Globus pallidus (tissue), 1 donor: ENCODE results near the gene COL1A2.

Experiments used
- DNase-seq: peaks from one replicate; pipeline ENCODE4 v3.0.0-alpha.2; 2015; ENCODE audit warnings: low spot score

Gene COL1A2

DNA sequence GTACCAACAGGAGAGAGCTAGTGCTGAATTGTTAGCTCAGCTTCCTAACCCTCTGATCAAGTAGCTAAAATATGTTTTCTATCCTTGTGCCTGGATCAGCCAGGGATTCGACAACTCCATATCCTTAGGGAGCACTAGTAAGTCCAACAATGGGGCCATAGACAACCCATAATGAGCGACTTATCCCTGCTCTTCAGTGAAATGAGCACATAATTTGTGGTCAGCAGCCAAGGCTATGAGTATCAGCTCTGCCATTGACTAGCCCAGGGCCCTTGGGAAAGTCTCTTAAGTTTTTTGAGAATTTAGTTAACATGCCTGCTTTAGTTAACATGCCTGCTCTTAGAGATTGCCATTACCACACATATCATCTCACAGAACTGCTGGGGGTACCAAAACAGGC is 39.3 kb downstream of the COL1A2 start:
- no peak for DNase-seq

DNA sequence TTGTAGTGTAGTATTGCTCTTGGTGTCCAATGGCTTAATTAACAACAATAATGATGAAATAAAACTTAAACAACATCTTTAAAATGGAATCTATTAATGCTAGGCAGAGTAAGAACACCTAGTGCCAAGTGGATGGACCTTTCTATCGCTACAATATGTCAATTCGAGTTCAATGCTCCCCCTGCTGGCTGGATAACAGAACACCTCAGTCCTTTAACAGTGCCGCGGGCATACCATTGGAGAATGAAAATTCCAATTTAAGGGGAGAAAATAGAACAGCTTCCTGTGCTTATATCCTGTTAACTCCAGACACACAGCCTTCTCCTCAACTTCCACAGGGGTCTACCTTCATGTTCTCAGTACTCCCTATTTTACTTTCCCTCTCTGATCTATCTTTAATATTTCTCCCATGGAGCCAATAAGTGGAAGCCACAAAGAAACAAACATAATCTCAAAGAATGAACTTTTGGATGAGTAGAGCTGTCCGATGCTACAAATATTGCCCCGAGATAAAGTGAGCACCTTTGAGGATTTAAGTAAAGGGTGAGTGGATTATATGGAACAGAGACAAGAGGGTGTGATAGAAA is 41.4 kb downstream of the COL1A2 start:
- DNase-seq, result peak; percentile 56

DNA sequence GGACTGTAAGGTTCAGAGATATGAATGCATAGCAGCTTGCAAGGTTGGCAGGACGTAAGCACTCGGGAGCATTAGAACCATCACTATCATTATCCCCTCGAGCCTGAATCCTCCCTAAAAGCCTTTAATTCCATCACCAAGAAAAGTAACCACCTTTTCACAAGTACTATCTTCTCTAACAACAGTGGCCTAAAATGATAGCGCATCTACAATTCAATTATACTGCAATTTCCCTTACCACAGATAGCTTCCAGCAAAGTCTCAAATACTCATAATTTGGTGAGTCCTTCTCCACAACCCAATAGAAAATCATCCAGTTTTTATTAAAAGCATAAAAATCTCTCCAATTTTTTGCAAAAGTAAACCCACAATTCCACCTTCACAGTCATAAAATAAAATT is 42.0 kb downstream of the COL1A2 start:
- no peak for DNase-seq

DNA sequence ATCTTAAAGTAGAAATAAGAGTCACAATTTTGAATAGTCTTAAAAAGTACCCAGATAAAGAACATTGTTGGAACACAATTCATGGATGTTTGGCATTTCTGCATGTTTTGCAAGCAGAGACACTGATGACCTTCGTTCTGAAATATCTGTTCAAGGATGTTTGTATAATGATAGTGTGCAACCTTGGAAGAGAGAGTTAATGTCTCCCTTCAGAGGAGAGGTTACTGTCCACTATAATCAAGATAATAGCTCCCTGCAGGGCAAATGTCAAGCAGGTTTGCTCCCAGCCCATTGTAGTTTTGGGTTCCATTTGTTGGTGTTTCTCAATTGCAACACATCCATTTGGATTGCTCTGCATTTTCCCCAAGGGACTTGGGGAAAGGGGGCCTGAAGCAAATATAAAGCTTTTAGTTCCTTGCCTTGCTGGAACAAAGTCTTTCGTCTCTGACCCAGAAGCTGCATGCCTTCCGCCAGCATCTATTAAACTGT is 45.2 kb downstream of the COL1A2 start:
- DNase-seq, result no peak

DNA sequence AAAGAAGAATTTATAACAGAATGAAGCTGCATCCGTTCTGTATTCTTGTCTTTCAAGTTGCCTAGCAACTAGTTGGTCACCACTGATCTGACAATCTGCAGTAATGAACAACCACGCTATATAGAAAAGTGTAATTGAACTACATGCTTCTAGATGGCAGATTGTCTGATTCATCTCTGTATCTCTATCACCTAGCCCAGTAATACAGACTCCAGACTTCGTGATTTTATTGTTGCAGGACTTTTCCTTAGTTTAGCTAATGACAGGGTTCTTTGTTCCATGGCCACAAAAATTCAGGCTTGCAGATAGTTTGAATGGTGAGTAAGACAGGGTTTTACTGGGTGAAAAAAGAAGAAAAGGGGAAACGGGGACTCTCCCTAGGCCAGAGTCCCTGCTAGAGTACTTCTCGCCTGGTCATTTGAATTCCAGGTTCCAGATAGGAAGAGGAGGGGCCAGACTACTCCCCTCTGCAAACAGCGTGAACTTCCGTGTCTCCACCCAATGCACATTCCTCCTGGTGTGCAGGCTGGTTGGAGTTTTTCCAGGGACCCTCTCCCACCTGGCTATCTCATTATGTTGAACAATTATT is 45.9 kb downstream of the COL1A2 start:
- no peak for DNase-seq

DNA sequence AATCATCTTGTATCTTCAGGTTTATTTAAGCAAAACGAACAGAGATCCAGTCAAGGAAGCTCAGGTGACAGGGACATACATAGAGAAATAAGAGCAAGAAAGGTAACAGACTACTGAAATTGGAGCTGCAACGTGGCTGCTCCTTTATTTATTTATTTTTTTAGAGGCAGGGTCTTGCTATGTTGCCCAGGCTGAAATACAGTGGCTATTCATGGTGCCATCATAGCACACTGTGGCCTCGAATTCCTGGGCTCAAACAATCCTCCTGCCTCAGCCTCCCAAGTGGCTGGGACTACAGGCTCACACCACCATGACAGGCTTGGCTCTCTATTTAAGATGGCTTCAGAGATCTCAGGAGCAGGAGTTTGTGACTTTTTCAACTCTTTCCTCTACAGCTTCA is 46.4 kb downstream of the COL1A2 start:
- DNase-seq, result no peak

DNA sequence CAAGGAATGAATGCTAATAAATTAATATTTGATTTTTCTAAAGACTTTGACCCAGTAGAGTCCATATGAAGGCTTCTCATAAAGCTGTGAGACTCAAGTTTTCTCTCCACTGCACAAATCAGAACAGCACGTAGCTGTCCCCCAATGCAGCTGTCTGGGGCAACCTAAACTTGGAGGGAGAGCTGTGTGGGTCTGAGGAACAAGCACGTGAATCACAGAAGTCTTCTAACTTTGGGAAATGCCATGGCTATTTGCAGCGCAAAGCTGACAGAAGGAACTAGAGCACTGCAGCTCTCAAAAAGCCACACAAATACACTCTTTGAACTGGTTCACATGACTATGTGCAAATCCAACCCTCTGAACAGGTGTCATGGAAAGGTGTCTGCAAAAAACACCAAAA is 47.9 kb downstream of the COL1A2 start:
- no peak for DNase-seq

DNA sequence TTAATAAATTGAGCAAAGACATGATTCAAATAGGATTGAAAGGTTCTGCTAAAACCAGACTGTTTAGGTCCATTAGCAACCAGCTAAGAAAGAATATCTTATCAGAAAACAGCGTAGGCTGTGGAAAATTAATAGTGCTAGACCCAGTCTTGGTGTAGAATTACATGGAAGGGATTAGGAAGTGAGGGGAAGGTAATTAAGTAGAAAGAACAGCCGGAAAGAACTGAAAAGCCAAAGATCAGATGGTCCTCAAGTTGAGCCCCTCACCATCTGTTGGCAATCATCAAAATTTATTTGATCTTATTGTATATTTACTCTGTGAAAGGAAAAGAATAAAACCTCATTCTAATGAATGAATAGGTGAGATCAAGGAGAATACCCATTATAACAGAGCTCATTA is 50.1 kb downstream of the COL1A2 start:
- no peak for DNase-seq

DNA sequence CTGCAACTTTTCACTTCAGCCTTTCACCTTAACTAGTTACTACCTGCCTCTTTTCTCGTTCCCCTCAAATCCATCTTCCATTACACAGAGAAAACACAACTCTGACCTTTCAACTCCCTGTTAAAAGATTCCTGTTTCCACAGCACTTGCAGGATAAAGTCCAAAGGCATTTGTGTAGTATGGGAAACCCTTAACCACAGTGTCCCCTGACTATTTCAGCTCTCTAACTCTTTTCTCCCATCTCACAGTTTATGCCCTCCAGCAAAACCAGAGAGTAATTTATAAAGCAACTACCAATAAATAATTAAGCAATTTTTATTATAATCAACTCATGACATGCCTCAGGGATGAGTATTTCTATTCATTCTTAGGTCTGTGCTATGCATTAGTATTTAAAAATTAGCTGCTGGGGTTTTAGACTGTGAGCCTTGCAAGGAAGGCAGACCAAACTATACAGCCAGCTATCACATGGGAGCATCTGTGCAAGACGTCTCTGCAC is 51.0 kb downstream of the COL1A2 start:
- no peak for DNase-seq

DNA sequence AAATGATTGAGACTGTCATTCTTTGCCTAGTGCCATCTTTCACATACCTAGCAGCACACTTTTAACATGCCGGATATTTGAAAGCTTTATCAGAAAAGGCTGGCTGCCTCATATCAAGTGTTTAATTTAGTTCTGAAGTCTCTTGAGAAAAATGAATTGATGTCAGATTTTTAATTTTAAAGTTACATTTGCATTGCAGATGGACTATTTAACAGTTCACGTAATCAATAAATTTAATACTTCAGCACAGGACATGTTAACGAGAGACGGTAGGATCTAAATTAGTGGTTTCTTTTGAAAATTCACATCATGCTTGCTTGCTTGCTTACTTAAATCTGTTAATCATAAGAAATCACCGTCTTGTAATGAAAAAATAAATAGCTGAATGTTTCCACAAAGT is 51.6 kb downstream of the COL1A2 start:
- DNase-seq, result no peak

DNA sequence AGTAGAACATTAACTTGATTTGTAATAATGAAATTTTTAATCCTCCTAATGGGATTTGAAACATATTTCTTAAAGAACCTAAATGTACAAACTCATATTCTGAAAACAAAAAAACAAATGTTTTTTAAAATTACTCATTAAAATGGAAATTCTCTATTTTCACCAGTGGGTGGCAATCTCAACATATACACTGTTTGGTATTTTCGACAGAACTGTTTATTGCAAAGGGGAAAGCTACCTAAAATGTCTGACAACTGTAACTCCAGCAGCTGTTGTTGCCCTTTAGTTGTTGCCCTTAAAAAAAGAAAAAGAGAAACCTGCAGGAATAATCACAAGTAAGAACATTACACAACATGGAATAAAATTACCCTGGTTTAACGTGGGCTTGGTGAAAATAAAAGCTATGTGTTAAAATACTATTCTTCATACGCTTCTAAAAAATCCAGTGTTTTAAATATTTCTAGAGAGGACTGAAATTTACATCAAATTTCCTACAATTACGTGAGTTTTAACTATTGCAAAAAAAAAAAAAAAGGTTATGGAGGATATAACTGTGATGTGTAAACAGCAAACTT is 54.5 kb downstream of the COL1A2 start:
- DNase-seq, result peak; percentile 51

DNA sequence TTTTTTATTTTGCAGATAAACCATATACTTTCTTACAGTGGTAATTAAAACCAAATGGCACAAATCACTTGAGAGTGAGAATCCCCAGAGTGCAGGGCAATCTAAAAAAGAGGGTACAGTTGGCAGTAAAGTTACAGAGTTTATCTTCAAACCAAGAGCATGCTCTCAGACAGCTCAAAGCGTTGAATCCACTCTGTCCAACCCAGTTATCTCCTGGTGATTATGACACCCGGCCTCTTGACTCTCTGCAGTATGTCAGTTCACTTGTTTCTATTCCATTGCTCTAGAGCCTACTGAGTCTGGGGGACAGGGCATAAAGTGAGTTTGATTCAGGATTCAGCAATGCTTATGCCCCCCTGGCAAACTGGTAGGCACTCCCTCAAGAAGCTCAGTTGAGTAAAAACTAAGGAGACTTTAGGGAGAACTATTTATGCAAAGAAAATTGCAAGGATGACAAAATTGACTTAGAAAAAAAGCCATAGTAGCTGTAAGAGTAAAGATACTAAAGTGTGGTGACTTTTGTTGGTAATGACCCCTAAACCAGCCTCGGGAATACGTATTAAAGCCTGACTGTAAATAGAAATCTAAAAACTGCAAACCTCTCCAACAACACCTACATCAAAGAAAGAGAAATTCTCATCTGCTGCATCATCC is 55.5 kb downstream of the COL1A2 start:
- no peak for DNase-seq

DNA sequence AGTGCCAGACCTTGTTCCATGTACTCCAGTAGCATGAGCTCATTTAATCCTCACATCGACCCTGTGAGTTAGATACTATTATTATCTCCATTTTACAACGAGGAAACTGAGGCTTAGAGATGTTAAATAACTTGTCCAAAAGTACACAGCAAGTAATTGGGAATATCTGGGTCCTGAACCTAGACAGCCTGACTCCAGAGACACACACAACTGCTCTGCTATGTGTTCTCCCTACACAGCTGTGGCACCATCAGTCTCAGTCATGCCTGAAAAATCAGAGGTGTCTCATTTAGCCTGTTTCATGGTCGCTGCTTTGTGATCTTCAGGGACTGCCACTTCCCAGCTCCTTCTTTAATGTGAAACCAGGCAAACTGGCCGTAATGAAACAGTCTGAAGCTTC is 56.5 kb downstream of the COL1A2 start:
- DNase-seq, result no peak

DNA sequence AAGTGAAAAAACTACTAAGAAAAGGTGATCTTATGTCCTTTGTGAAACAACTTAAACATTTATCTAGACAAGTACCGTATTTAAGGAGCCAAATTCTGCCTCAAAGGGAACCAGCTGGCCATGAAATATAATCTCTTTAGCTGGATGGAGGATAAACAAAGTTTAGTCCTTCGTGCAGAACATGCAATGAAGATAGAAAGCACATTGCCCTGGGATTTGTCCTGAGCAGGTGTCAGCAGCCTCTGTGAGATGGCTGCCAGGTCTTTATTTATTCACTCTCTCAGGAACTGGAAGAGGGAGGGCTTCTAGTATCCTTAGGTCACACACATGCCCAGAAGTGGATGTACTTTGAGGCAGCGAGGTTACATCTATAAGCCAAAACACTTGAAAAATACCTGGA is 57.5 kb downstream of the COL1A2 start:
- DNase-seq, result no peak

DNA sequence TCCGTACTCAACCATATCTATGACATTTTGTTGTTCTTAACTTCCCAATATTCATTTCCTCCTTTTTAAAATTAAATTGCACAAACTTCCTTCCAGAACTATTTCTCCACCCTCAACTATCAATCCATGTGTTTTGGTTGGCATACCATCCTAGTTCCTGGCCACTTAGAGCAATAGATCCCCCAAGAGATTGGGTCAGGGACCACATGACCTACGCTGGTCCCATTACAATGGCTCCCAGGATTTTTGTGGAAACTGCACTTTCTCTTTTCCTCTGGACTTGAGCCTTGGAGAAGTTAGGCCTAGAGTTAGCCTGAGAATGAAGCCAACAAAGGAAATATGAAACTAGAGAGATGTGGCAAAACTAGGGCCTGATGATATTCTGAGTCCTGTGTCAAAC is 59.2 kb downstream of the COL1A2 start:
- DNase-seq, result no peak

DNA sequence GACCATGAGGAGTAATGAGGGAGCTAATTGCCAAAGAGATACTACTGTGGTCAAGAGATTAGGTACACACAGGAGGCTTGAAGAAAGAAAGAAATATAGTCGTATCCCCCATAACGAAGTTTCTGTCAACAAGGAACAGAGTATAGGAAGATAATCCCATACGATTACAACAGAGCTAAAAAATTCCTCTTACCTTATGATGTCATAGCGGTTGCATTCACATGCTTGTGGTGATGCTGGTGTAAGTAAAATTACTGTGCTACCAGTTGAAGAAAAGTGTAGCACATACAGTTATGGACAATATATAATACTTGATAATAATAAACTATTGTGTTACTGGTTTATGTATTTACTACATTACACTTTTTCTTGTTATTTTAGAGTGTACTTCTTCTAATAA is 63.3 kb downstream of the COL1A2 start:
- no peak for DNase-seq

DNA sequence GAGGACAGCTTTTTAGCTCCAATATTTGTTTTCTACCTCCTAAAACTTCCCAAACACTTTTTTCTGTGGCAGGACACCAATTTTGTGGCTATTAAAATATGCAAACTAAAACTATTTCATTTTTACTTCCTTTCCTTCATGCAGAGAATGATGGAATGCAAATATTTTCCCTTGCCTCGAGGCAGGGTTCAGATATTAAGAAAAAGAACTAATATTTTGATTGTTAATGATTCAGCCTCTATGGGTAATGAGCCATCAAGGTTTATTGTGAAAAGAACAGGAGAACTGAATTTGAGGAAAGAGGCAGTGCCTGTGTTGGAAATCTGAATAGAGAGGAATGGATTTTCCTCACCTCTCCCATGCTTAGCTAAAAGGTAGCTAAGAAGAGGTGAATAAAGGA is 71.8 kb downstream of the COL1A2 start:
- no peak for DNase-seq

DNA sequence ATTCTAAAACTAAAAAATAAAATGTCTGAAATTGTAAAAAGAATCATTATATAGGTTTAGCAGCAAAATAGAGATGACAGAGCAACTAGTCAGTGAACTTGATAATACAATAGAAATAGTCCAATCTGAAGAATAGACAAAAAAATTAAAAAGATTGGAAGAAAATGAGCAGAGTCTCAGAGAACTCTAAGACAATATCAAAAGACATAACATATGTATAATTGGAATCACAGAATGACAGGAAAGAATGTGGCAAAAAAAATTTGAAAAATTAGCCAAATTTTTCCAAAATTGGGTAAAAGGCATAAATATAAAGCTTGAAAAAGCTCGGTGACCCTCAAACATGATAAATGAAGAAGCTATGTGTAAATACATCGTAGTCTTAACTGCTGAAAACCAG is 76.9 kb downstream of the COL1A2 start:
- no peak for DNase-seq

DNA sequence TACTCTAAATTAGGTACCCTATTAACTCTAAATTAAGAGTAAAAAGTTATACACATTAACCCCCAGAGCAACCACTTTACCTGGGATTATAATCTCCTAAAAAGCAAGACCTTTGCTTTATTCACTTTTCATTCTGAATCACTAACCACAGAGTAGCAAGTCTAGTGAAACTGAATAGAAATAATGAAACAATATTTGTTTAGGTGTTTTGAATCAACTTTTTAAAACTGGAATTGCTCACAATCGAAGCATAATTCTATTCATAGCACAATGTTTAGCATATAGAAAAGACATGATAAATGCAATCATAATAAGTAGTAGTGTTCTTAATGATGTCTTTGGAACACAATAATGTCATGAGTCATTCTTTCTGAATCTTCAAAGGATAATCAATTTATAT is 77.9 kb downstream of the COL1A2 start:
- no peak for DNase-seq

DNA sequence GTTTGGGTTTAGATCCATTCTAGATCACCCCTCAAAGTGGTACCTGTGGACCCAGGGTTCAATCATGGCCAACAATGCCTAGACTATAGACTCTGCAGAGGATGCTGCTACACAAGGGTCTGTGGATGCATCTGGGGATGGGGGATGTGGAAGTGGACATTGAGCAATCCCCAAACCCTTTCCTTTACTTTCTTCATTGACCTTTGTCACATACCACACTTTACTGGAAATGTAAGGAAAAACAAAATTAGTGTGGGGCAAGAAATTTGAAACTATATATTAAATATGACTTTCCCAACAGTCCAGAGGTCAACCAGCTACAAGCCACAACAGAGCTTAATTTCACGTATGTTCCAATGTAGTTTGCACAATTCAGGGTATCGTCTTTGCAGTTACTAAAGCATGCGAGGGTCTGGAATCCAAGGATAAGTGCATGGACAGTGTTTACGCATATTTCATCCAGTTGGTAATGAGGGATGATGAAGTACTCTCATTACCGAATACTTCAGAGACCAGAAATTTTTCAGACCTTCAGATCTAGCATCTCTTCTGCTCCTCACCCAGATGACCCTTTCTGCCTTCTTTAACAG is 81.7 kb downstream of the COL1A2 start:
- no peak for DNase-seq

DNA sequence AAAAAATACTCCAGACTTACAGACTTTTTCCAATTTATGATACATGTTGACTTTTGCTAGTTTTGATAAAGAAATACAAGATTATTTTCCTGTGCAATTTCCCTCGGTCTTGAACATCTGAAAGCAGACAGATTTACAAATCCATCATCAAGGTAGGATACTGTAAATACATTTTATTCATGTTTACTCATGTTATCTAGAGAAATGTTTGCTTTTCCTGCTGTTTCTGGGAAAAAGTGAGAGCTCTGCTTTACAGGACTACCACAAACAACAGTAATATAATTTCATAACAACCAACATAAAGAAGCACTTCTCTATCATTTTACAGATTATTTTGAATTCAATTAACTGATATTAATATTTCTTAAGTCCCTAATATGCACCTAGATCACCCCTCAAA is 83.2 kb downstream of the COL1A2 start:
- no peak for DNase-seq

DNA sequence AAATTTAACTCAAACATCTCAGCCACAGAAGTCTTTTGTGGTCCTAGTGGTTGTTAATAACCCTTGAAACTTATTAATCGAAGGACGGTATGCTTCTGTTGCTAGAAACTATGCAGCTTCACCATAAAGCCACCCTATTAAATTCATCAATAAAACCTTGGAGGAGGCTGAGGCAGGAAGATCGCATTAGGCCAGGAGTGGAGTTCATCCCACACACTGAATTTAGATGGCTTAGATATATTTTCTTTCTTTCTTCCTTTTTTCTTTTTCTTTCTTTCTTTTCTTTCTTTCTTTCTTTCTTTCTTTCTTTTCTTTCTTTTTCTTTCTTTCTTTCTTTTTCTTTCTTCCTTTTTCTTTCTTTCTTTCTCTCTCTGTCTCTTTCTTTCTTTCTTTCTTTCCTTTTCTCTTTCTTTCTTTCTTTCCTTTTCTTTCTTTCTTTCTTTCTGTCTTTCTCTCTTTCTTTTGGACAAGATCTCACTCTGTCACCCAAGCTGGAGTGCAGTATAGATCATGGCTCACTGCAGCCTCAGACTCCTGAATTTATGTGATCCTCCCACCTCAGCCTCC is 84.0 kb downstream of the COL1A2 start:
- DNase-seq, result no peak
